ENCODE results near the gene AATF.

DNA sequence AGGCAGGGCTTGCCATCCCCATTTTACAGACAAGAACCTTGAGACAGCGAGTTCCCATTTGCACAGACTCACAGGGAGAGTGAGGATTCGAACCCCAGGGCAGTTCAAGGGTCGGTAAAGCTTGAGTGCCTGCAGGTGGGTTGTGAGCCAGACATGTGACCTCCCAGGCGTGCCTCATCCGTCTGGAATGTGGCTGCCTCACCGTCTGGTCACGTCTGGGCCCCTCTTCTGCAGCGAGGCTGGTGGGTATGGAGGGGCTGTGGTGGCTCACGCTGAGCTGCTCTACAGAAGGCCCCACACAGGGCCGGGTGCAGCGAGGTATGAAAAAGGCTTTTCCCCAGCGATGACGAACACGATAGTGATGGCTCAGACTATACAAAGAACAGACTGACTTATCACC, 47.2 kb upstream of the AATF start:
- TF ChIP-seq, protein P1, sequence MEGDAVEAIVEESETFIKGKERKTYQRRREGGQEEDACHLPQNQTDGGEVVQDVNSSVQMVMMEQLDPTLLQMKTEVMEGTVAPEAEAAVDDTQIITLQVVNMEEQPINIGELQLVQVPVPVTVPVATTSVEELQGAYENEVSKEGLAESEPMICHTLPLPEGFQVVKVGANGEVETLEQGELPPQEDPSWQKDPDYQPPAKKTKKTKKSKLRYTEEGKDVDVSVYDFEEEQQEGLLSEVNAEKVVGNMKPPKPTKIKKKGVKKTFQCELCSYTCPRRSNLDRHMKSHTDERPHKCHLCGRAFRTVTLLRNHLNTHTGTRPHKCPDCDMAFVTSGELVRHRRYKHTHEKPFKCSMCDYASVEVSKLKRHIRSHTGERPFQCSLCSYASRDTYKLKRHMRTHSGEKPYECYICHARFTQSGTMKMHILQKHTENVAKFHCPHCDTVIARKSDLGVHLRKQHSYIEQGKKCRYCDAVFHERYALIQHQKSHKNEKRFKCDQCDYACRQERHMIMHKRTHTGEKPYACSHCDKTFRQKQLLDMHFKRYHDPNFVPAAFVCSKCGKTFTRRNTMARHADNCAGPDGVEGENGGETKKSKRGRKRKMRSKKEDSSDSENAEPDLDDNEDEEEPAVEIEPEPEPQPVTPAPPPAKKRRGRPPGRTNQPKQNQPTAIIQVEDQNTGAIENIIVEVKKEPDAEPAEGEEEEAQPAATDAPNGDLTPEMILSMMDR (IDR thresholded peaks at IDR 0.05; ENCODE audit: low read length) = no peak
- no peak for TF ChIP-seq EZH2 (IDR thresholded peaks at IDR 0.05; ENCODE audit: borderline replicate concordance, low read length)
